ENCODE results near the gene PPFIA2.

PPFIA2 gene

DNA sequence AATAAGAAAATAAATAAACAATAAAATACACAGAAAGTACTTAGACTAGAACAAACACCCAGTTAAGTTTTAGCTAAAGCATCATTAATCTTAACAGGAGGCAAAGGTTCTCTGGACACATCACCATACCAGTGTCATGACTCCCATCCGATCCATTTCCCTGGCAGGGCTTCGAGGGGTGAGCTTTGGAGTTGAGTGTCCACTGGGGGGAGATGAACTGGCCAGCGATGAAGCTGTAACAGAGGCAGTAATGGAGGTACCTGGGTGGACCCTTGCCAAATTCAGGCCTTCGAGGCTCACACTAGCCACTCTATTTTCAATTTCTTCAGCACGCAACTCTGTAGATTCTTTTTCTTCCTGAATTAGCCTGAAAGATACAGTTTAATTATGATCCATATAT, 411.7 kb downstream of the PPFIA2 start:
- Histone ChIP-seq H3K36me3 (replicated peaks in 1 of 2; ENCODE audit: control insufficient read depth in 2 of 2, insufficient read depth in 2 of 2, low read length in 2 of 2) (no peaks in the 10 kb centered on the region), H3K9me3 (replicated peaks in 1 of 2; ENCODE audit: control insufficient read depth in 2 of 2, insufficient read depth in 1 of 2, low read depth in 1 of 2, low read length in 2 of 2) (no peaks in the 10 kb centered on the region), H3K4ac (ENCODE audit: low read length) (no peak overlapping the region), H2AFZ (ENCODE audit: low read length) (no peak overlapping the region), H2BK15ac (ENCODE audit: low read length) (no peak overlapping the region), H3K18ac (ENCODE audit: low read length) (no peak overlapping the region), H3K14ac (ENCODE audit: low read length) (no peak overlapping the region), H2BK12ac (ENCODE audit: low read length) (no peak overlapping the region), H2AK5ac (ENCODE audit: low read depth, low read length) (no peak overlapping the region), H3K79me1 (ENCODE audit: low read depth, low read length) (no peaks in the 10 kb centered on the region), H3K4me2 (ENCODE audit: insufficient read depth, low read length, poor library complexity, severe bottlenecking) (no peak overlapping the region), H3K23ac (ENCODE audit: low read depth, low read length, poor library complexity) (no peak overlapping the region), H3K27ac (replicated peaks; ENCODE audit: low read length) (no peak overlapping the region), H2BK120ac (ENCODE audit: low read depth, low read length) (no peak overlapping the region), H3K4me3 (ENCODE audit: low read length in 2 of 2) (no peak overlapping the region), H3K27me3 (ENCODE audit: control insufficient read depth in 3 of 3, insufficient read depth in 3 of 3, low read depth in 1 of 3, low read length in 3 of 3) (no peaks in the 10 kb centered on the region), H4K91ac (ENCODE audit: low read depth, low read length, poor library complexity) (no peak overlapping the region), H4K8ac (ENCODE audit: low read depth, low read length) (no peak overlapping the region), H2BK5ac (ENCODE audit: low read length) (no peak overlapping the region), H3K4me1 (ENCODE audit: control insufficient read depth in 2 of 2, insufficient read depth in 1 of 2, low read depth in 1 of 2, low read length in 2 of 2) (no peaks in the 10 kb centered on the region), H3K9ac (ENCODE audit: low read depth, low read length, poor library complexity) (no peak overlapping the region)
- no peak for DNase-seq (ENCODE audit: low spot score)
- WGBS, 2 donors (ENCODE audit: extremely low coverage in 2 of 2, insufficient read length in 2 of 2, insufficient replicate concordance in 1 of 2), result no CpG with 5 or more reads among the region's 5 CpGs

DNA sequence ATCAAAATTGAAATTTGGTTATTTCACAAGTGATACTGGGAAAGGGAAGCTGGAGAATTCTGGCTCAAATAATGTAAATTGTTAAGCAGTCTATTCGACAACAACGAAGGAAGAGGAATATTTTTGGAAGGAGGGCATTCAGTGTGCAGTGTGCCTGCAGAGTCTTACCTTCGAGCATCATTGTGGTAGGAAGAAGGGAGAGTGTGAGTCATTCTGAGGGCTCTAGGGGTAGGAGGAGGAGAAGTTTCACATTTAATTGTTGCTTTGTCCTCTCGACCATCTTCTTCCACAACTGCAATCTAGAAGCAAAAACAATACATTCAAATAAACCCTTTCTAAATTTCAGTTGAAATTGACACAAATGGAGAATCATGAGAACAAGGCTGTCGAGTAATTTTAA, 418.2 kb downstream of the PPFIA2 start:
- Histone ChIP-seq H2AK5ac (ENCODE audit: low read depth, low read length) (no peak overlapping the region), H4K91ac (ENCODE audit: low read depth, low read length, poor library complexity) (no peak overlapping the region)

DNA sequence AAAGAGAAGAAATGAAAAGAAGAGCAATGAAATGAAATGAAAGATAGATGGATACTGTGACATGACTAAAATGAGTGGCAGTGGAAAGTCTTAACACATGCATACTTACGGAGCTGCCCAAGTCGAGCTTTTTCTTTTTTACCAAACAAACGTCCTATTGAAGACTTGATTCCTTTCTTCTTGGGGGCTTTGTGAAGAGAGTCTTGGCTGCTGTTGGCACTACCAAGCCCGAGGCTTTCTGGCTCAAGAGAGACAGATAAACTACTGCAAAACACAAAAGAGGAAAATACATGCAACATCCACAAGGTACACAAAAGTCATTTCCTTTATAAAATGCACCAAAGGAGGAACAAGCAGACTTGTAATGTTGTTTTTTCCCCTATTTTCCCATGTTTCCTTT, 420.1 kb downstream of the PPFIA2 start:
- Histone ChIP-seq H2BK5ac (ENCODE audit: low read length) (no peak overlapping the region), H3K14ac (ENCODE audit: low read length) (no peak overlapping the region), H2AK5ac (ENCODE audit: low read depth, low read length) (no peak overlapping the region), H3K36me3 (replicated peaks in 1 of 2; ENCODE audit: control insufficient read depth in 2 of 2, insufficient read depth in 2 of 2, low read length in 2 of 2) (no peaks in the 10 kb centered on the region), H2BK15ac (ENCODE audit: low read length) (no peak overlapping the region), H3K79me1 (ENCODE audit: low read depth, low read length) (no peaks in the 10 kb centered on the region), H3K18ac (ENCODE audit: low read length) (no peak overlapping the region), H2BK12ac (ENCODE audit: low read length) (no peak overlapping the region), H3K4me3 (ENCODE audit: low read length in 2 of 2) (no peak overlapping the region), H3K27ac (replicated peaks; ENCODE audit: low read length) (no peak overlapping the region), H4K8ac (ENCODE audit: low read depth, low read length) (no peak overlapping the region), H2AFZ (ENCODE audit: low read length) (peak overlapping the region; percentile 81), H4K91ac (ENCODE audit: low read depth, low read length, poor library complexity) (no peak overlapping the region), H2BK120ac (ENCODE audit: low read depth, low read length) (no peak overlapping the region), H3K27me3 (ENCODE audit: control insufficient read depth in 3 of 3, insufficient read depth in 3 of 3, low read depth in 1 of 3, low read length in 3 of 3) (no peaks in the 10 kb centered on the region), H3K4ac (ENCODE audit: low read length) (no peak overlapping the region), H3K9me3 (replicated peaks in 1 of 2; ENCODE audit: control insufficient read depth in 2 of 2, insufficient read depth in 1 of 2, low read depth in 1 of 2, low read length in 2 of 2) (no peaks in the 10 kb centered on the region), H3K9ac (ENCODE audit: low read depth, low read length, poor library complexity) (no peak overlapping the region), H3K23ac (ENCODE audit: low read depth, low read length, poor library complexity) (no peak overlapping the region), H3K4me1 (ENCODE audit: control insufficient read depth in 2 of 2, insufficient read depth in 1 of 2, low read depth in 1 of 2, low read length in 2 of 2) (no peaks in the 10 kb centered on the region), H3K4me2 (ENCODE audit: insufficient read depth, low read length, poor library complexity, severe bottlenecking) (no peak overlapping the region)
- no CpG with 5 or more reads among the region's 4 CpGs for WGBS, 2 donors (ENCODE audit: extremely low coverage in 2 of 2, insufficient read length in 2 of 2, insufficient replicate concordance in 1 of 2)
- DNase-seq (ENCODE audit: low spot score), result peak; percentile 14

More for the DNA sequence above, 418.2 kb downstream of the PPFIA2 start:
- H3K27ac ChIP-seq (replicated peaks; ENCODE audit: low read length), result no peak overlapping the region
- H3K27me3 ChIP-seq (ENCODE audit: control insufficient read depth in 3 of 3, insufficient read depth in 3 of 3, low read depth in 1 of 3, low read length in 3 of 3), result no peaks in the 10 kb centered on the region
- H4K8ac ChIP-seq (ENCODE audit: low read depth, low read length), result no peak overlapping the region
- no peak overlapping the region for H3K9ac ChIP-seq (ENCODE audit: low read depth, low read length, poor library complexity)
- H3K14ac ChIP-seq (ENCODE audit: low read length), result no peak overlapping the region
- no peak overlapping the region for H2BK15ac ChIP-seq (ENCODE audit: low read length)
- WGBS, 2 donors (ENCODE audit: extremely low coverage in 2 of 2, insufficient read length in 2 of 2, insufficient replicate concordance in 1 of 2), result no CpG with 5 or more reads among the region's 5 CpGs
- no peak overlapping the region for H3K18ac ChIP-seq (ENCODE audit: low read length)
- no peak overlapping the region for H3K4me2 ChIP-seq (ENCODE audit: insufficient read depth, low read length, poor library complexity, severe bottlenecking)
- no peak overlapping the region for H3K4me3 ChIP-seq (ENCODE audit: low read length in 2 of 2)
- DNase-seq (ENCODE audit: low spot score), result no peak
- no peak overlapping the region for H3K4ac ChIP-seq (ENCODE audit: low read length)
- H3K79me1 ChIP-seq (ENCODE audit: low read depth, low read length), result no peaks in the 10 kb centered on the region
- H2AFZ ChIP-seq (ENCODE audit: low read length), result no peak overlapping the region
- no peaks in the 10 kb centered on the region for H3K9me3 ChIP-seq (replicated peaks in 1 of 2; ENCODE audit: control insufficient read depth in 2 of 2, insufficient read depth in 1 of 2, low read depth in 1 of 2, low read length in 2 of 2)
- H3K23ac ChIP-seq (ENCODE audit: low read depth, low read length, poor library complexity), result no peak overlapping the region
- no peak overlapping the region for H2BK12ac ChIP-seq (ENCODE audit: low read length)
- no peaks in the 10 kb centered on the region for H3K36me3 ChIP-seq (replicated peaks in 1 of 2; ENCODE audit: control insufficient read depth in 2 of 2, insufficient read depth in 2 of 2, low read length in 2 of 2)
- H3K4me1 ChIP-seq (ENCODE audit: control insufficient read depth in 2 of 2, insufficient read depth in 1 of 2, low read depth in 1 of 2, low read length in 2 of 2), result no peaks in the 10 kb centered on the region
- no peak overlapping the region for H2BK120ac ChIP-seq (ENCODE audit: low read depth, low read length)
- no peak overlapping the region for H2BK5ac ChIP-seq (ENCODE audit: low read length)

DNA sequence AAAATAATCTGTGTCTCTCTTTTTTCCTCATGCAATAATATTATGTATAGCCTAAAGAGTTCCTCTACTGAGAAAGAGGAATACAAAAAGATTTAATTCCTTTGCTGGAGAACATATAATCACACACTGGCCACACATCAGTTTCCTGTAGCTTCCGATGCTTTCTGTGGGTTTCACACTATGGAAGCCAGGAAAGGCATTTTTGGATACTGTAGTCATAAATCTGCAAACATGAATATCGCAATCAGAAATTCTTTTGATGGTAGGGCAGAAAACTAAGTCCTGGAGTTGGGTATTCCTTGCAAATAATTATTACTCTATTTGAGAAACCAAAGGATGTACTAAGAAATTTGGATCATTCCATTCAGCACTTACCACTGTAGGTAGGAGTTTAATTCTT, 421.3 kb downstream of the PPFIA2 start:
- Histone ChIP-seq H3K18ac (ENCODE audit: low read length) (no peak overlapping the region), H3K23ac (ENCODE audit: low read depth, low read length, poor library complexity) (no peak overlapping the region), H4K91ac (ENCODE audit: low read depth, low read length, poor library complexity) (no peak overlapping the region), H3K4ac (ENCODE audit: low read length) (no peak overlapping the region), H3K9me3 (replicated peaks in 1 of 2; ENCODE audit: control insufficient read depth in 2 of 2, insufficient read depth in 1 of 2, low read depth in 1 of 2, low read length in 2 of 2) (no peaks in the 10 kb centered on the region), H3K36me3 (replicated peaks in 1 of 2; ENCODE audit: control insufficient read depth in 2 of 2, insufficient read depth in 2 of 2, low read length in 2 of 2) (no peaks in the 10 kb centered on the region), H3K4me1 (ENCODE audit: control insufficient read depth in 2 of 2, insufficient read depth in 1 of 2, low read depth in 1 of 2, low read length in 2 of 2) (no peaks in the 10 kb centered on the region), H3K27me3 (ENCODE audit: control insufficient read depth in 3 of 3, insufficient read depth in 3 of 3, low read depth in 1 of 3, low read length in 3 of 3) (no peaks in the 10 kb centered on the region), H3K4me3 (ENCODE audit: low read length in 2 of 2) (no peak overlapping the region), H2BK5ac (ENCODE audit: low read length) (no peak overlapping the region), H3K27ac (replicated peaks; ENCODE audit: low read length) (no peak overlapping the region), H2AFZ (ENCODE audit: low read length) (no peak overlapping the region), H2AK5ac (ENCODE audit: low read depth, low read length) (no peak overlapping the region), H3K4me2 (ENCODE audit: insufficient read depth, low read length, poor library complexity, severe bottlenecking) (no peak overlapping the region), H2BK12ac (ENCODE audit: low read length) (no peak overlapping the region), H3K14ac (ENCODE audit: low read length) (no peak overlapping the region), H3K79me1 (ENCODE audit: low read depth, low read length) (no peaks in the 10 kb centered on the region), H3K9ac (ENCODE audit: low read depth, low read length, poor library complexity) (no peak overlapping the region), H4K8ac (ENCODE audit: low read depth, low read length) (no peak overlapping the region), H2BK120ac (ENCODE audit: low read depth, low read length) (no peak overlapping the region), H2BK15ac (ENCODE audit: low read length) (no peak overlapping the region)
- no CpG with 5 or more reads among the region's 2 CpGs for WGBS, 2 donors (ENCODE audit: extremely low coverage in 2 of 2, insufficient read length in 2 of 2, insufficient replicate concordance in 1 of 2)
- DNase-seq (ENCODE audit: low spot score), result no peak

All from neuronal stem cell (in vitro differentiated cells).